GM12874 (cell line): ENCODE results near the gene FAM162B.

Experiments used
- CTCF ChIP-seq: IDR thresholded peaks from 2 replicates; pipeline ENCODE4 v1.5.1; 2011; ENCODE audit warnings: low read depth, mild to moderate bottlenecking, control low read depth, low read length, moderate library complexity; ENCODE audit not compliant: insufficient read depth

FAM162B gene

GRCh38 chr6:116764961-116765841, at the start of gene FAM162B:
TSS of gene FAM162B (minus strand) at chr6:116765719. CDS start at chr6:116765576, 143 bp downstream.
- TF ChIP-seq CTCF = no peak

- TF ChIP-seq CTCF = no peak
Observed at GRCh38 chr6:116812051-116812650, 46.6 kb upstream of the FAM162B start.

- TF ChIP-seq CTCF = no peak
Observed at GRCh38 chr6:116801971-116802370, 36.5 kb upstream of the FAM162B start.

- TF ChIP-seq CTCF = no peak
Observed at GRCh38 chr6:116799945-116800344, 34.4 kb upstream of the FAM162B start.

GRCh38 chr6:116797585-116797984, 32.1 kb upstream of the FAM162B start:
- TF ChIP-seq CTCF = no peak

GRCh38 chr6:116793224-116793623, 27.7 kb upstream of the FAM162B start:
- no peak for TF ChIP-seq CTCF

- TF ChIP-seq CTCF = no peak
Observed at GRCh38 chr6:116783852-116784251, 18.3 kb upstream of the FAM162B start.
